SK-N-SH treated with all-trans-retinoic acid at 6 μM for 48 hours (cell line): ENCODE data around the gene NPVF.

ENCODE experiments used
- RARB ChIP-seq: fragments of 250-450 bp; sonication (Bioruptor Pico); IDR thresholded peaks from 2 replicates; pipeline ENCODE4 v1.8.0; 2021; ENCODE audit warnings: mild to moderate bottlenecking, moderate library complexity
- ZFP3 ChIP-seq: fragments of 250-450 bp; sonication (Bioruptor Pico); IDR thresholded peaks from 2 replicates; pipeline ENCODE4 v1.5.0; 2020; ENCODE audit warnings: mild to moderate bottlenecking, moderate library complexity
- ZNF565 ChIP-seq: fragments of 450-650 bp; formaldehyde crosslinking; conservative IDR thresholded peaks from 2 replicates; pipeline ENCODE4 v1.5.0; 2020; ENCODE audit warnings: low read depth, mild to moderate bottlenecking, moderate library complexity
- TF ChIP-seq, protein P1 (sequence below): fragments of 250-450 bp; sonication (Bioruptor Pico); IDR thresholded peaks from 2 replicates; pipeline ENCODE4 v1.8.0; 2020; ENCODE audit warnings: mild to moderate bottlenecking, moderate library complexity, borderline replicate concordance
- TF ChIP-seq, protein P2 (sequence below): fragments of 250-450 bp; sonication (Bioruptor Pico); IDR thresholded peaks from 2 replicates; pipeline ENCODE4 v1.8.0; 2021; ENCODE audit warnings: low read depth, mild to moderate bottlenecking, moderate library complexity, borderline replicate concordance
- TF ChIP-seq, protein P3 (sequence below): fragments of 250-450 bp; sonication (Bioruptor Pico); IDR thresholded peaks from 2 replicates; pipeline ENCODE4 v1.5.1; 2020; ENCODE audit warnings: low read depth, mild to moderate bottlenecking, moderate library complexity

DNA sequence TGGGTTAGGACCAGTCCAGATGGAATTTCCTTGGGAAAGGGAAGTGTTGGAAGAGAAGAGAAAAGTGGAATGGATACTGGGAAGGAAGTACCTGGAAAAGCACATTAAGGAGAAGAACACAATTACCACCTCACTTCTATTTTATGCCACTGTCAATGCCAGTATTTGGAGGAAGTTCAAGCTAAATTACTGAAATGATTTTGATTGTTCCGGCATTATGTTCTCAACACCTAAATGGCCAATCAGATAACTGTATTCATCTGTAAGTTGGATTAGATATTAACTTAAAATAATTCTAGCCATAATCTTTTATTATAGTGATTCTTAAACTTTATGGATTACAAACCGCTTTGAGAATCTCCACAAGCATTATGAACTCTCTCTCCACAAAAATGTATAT is 7.3 kb downstream of the NPVF start:
- no peak for TF ChIP-seq ZFP3 (CRISPR knock-in tag)
- TF ChIP-seq RARB (CRISPR knock-in tag): no peak
- no peak for TF ChIP-seq ZNF565
- TF ChIP-seq, protein P1, sequence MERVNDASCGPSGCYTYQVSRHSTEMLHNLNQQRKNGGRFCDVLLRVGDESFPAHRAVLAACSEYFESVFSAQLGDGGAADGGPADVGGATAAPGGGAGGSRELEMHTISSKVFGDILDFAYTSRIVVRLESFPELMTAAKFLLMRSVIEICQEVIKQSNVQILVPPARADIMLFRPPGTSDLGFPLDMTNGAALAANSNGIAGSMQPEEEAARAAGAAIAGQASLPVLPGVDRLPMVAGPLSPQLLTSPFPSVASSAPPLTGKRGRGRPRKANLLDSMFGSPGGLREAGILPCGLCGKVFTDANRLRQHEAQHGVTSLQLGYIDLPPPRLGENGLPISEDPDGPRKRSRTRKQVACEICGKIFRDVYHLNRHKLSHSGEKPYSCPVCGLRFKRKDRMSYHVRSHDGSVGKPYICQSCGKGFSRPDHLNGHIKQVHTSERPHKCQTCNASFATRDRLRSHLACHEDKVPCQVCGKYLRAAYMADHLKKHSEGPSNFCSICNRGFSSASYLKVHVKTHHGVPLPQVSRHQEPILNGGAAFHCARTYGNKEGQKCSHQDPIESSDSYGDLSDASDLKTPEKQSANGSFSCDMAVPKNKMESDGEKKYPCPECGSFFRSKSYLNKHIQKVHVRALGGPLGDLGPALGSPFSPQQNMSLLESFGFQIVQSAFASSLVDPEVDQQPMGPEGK: no peak
- TF ChIP-seq, protein P2, sequence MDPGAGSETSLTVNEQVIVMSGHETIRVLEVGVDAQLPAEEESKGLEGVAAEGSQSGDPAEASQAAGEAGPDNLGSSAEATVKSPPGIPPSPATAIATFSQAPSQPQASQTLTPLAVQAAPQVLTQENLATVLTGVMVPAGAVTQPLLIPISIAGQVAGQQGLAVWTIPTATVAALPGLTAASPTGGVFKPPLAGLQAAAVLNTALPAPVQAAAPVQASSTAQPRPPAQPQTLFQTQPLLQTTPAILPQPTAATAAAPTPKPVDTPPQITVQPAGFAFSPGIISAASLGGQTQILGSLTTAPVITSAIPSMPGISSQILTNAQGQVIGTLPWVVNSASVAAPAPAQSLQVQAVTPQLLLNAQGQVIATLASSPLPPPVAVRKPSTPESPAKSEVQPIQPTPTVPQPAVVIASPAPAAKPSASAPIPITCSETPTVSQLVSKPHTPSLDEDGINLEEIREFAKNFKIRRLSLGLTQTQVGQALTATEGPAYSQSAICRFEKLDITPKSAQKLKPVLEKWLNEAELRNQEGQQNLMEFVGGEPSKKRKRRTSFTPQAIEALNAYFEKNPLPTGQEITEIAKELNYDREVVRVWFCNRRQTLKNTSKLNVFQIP: no peak
- TF ChIP-seq, protein P3, sequence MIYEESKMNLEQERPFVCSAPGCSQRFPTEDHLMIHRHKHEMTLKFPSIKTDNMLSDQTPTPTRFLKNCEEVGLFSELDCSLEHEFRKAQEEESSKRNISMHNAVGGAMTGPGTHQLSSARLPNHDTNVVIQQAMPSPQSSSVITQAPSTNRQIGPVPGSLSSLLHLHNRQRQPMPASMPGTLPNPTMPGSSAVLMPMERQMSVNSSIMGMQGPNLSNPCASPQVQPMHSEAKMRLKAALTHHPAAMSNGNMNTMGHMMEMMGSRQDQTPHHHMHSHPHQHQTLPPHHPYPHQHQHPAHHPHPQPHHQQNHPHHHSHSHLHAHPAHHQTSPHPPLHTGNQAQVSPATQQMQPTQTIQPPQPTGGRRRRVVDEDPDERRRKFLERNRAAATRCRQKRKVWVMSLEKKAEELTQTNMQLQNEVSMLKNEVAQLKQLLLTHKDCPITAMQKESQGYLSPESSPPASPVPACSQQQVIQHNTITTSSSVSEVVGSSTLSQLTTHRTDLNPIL (CRISPR knock-in tag): no peak
